Measurements from ENCODE around the gene DHRS11. TPM values are rescaled to one million over a fixed set of nuclear protein-coding genes. Genes with fewer than 3 reads are reported as not detected.

Gene DHRS11
- total and polyA plus RNA-seq, 10 of the 15 experiments (the other 5 are each of a cell fraction or from before 2014, with no cell fraction given): 3.4 to 23.0 (median 14.5) TPM

DNA sequence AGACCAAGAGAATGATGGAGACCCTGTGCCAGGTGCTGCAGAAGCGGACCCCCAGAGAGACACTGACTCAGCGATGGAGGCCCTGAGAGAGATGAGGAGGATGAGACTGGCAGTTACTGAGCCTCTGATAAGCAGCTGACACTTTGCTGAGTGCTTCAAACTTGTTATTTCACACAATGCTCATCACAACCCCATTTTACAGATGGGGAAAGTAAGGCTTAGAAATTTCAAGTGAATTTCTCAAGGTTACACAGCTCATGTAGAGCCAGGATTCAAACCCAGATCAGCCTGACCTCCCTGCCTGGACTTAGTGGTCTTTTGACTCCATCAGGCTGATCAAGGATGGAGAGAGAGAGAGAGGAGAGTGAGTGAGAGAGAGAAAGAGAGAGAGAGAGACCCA lies 36.9 kb downstream of the DHRS11 start:
- Histone ChIP-seq H3K79me2 (ENCODE audit: control insufficient read depth, insufficient read depth, low read length) (no peaks in the 10 kb centered on the region), H3K4me1 (ENCODE audit: control insufficient read depth, insufficient read depth, low read length) (no peaks in the 10 kb centered on the region), H3K4me2 (ENCODE audit: control insufficient read depth, insufficient read depth) (no peak overlapping the region), H3K9ac (ENCODE audit: control insufficient read depth, insufficient read depth, low read length) (no peak overlapping the region), H3K27me3 (replicated peaks in 1 of 2; ENCODE audit: control insufficient read depth in 2 of 2, insufficient read depth in 2 of 2, low read length in 1 of 2) (peaks cover 0 to 2% of the 10 kb centered on the region in 2 experiments; a peak in 2 of 4 replicates), H4K20me1 (ENCODE audit: control insufficient read depth, insufficient read depth) (no peaks in the 10 kb centered on the region), H3K4me3 (no peak overlapping the region), H3K36me3 (ENCODE audit: control insufficient read depth in 2 of 2, insufficient read depth in 2 of 2, low read length in 1 of 2) (no peaks in the 10 kb centered on the region), H3K27ac (ENCODE audit: control insufficient read depth, insufficient read depth) (no peak overlapping the region), H2AFZ (ENCODE audit: control insufficient read depth, low read depth, low read length) (no peak overlapping the region), H3K9me3 (replicated peaks; ENCODE audit: control insufficient read depth, insufficient read depth, low read length) (no peaks in the 10 kb centered on the region)
- ATAC-seq (no peak), DNase-seq (ENCODE audit: low read depth, low spot score) (no peak), FAIRE-seq (no peak)
- in situ Hi-C loops (cut with MboI) (loop anchor here (5.0 to 25.0 kb wide), 3 partner anchors 49 to 1184 kb away; no protein-coding TSS in a partner anchor), intact Hi-C loops (cut with micrococcal nuclease; ENCODE audit: unreplicated experiment) (loop anchor here (5.0 to 10.0 kb wide), 4 partner anchors 76 to 744 kb away; no protein-coding TSS in a partner anchor)
- 68% methylated on average over 2 of the region's 2 CpGs for WGBS (ENCODE audit: insufficient coverage, insufficient replicate concordance, low lambda C conversion rate, missing lambda C conversion rate)
- POLR2A ChIA-PET: no interaction called here
- BruUV-seq (replicated peaks): no TSS peak
- SMC1A ChIA-PET (ENCODE audit: uncharacterized antibody, unreplicated experiment): interaction anchor here (0.6 to 4.5 kb wide), 7 partner anchors 10 to 769 kb away, joined by 3 to 25 read pairs (median 3); partner anchors contain the start of gene MRM1
- CTCF ChIA-PET: interaction anchor here (0.6 to 9.3 kb wide), 15 partner anchors 10 to 770 kb away, joined by 3 to 91 read pairs (median 4); partner anchors contain the start of gene MRM1
- RAD21 ChIA-PET (ENCODE audit: unreplicated experiment): interaction anchor here (0.7 to 3.1 kb wide), 7 partner anchors 8 to 745 kb away, joined by 3 to 17 read pairs (median 4); no protein-coding TSS in a partner anchor
- TF ChIP-seq NR2C2 (IDR thresholded peaks at IDR 0.05; ENCODE audit: borderline replicate concordance, control insufficient read depth, insufficient read length, low read depth) (no peak), BRCA1 (IDR thresholded peaks at IDR 0.05; ENCODE audit: low read depth, low read length) (no peak), STAT1 (conservative IDR thresholded peaks at IDR 0.05) (no peak), TAF1 (IDR thresholded peaks at IDR 0.05; ENCODE audit: borderline replicate concordance, low read depth, low read length) (no peak), MTA2 (IDR thresholded peaks at IDR 0.05; ENCODE audit: low read depth) (no peak), MYC (IDR thresholded peaks at IDR 0.05; ENCODE audit: insufficient read depth, insufficient read length, insufficient replicate concordance, low read length, severe bottlenecking) (no peak), SUPT20H (IDR thresholded peaks at IDR 0.05; ENCODE audit: borderline replicate concordance, control insufficient read depth, low read depth, low read length) (no peak), EED (IDR thresholded peaks at IDR 0.05; ENCODE audit: low read depth) (no peak), NFIC (IDR thresholded peaks at IDR 0.05; ENCODE audit: low read depth, low read length) (no peak), TARDBP (IDR thresholded peaks at IDR 0.05; ENCODE audit: borderline replicate concordance) (no peak)
- TF ChIP-seq, protein P1, sequence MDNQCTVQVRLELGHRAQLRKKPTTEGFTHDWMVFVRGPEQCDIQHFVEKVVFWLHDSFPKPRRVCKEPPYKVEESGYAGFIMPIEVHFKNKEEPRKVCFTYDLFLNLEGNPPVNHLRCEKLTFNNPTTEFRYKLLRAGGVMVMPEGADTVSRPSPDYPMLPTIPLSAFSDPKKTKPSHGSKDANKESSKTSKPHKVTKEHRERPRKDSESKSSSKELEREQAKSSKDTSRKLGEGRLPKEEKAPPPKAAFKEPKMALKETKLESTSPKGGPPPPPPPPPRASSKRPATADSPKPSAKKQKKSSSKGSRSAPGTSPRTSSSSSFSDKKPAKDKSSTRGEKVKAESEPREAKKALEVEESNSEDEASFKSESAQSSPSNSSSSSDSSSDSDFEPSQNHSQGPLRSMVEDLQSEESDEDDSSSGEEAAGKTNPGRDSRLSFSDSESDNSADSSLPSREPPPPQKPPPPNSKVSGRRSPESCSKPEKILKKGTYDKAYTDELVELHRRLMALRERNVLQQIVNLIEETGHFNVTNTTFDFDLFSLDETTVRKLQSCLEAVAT (IDR thresholded peaks at IDR 0.05): no peak
- TF ChIP-seq, protein P2, sequence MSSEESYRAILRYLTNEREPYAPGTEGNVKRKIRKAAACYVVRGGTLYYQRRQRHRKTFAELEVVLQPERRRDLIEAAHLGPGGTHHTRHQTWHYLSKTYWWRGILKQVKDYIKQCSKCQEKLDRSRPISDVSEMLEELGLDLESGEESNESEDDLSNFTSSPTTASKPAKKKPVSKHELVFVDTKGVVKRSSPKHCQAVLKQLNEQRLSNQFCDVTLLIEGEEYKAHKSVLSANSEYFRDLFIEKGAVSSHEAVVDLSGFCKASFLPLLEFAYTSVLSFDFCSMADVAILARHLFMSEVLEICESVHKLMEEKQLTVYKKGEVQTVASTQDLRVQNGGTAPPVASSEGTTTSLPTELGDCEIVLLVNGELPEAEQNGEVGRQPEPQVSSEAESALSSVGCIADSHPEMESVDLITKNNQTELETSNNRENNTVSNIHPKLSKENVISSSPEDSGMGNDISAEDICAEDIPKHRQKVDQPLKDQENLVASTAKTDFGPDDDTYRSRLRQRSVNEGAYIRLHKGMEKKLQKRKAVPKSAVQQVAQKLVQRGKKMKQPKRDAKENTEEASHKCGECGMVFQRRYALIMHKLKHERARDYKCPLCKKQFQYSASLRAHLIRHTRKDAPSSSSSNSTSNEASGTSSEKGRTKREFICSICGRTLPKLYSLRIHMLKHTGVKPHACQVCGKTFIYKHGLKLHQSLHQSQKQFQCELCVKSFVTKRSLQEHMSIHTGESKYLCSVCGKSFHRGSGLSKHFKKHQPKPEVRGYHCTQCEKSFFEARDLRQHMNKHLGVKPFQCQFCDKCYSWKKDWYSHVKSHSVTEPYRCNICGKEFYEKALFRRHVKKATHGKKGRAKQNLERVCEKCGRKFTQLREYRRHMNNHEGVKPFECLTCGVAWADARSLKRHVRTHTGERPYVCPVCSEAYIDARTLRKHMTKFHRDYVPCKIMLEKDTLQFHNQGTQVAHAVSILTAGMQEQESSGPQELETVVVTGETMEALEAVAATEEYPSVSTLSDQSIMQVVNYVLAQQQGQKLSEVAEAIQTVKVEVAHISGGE (CRISPR knock-in tag; IDR thresholded peaks at IDR 0.05): no peak
- TF ChIP-seq, protein P3, sequence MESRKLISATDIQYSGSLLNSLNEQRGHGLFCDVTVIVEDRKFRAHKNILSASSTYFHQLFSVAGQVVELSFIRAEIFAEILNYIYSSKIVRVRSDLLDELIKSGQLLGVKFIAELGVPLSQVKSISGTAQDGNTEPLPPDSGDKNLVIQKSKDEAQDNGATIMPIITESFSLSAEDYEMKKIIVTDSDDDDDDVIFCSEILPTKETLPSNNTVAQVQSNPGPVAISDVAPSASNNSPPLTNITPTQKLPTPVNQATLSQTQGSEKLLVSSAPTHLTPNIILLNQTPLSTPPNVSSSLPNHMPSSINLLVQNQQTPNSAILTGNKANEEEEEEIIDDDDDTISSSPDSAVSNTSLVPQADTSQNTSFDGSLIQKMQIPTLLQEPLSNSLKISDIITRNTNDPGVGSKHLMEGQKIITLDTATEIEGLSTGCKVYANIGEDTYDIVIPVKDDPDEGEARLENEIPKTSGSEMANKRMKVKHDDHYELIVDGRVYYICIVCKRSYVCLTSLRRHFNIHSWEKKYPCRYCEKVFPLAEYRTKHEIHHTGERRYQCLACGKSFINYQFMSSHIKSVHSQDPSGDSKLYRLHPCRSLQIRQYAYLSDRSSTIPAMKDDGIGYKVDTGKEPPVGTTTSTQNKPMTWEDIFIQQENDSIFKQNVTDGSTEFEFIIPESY (IDR thresholded peaks at IDR 0.05): no peak
- TF ChIP-seq, protein P4, sequence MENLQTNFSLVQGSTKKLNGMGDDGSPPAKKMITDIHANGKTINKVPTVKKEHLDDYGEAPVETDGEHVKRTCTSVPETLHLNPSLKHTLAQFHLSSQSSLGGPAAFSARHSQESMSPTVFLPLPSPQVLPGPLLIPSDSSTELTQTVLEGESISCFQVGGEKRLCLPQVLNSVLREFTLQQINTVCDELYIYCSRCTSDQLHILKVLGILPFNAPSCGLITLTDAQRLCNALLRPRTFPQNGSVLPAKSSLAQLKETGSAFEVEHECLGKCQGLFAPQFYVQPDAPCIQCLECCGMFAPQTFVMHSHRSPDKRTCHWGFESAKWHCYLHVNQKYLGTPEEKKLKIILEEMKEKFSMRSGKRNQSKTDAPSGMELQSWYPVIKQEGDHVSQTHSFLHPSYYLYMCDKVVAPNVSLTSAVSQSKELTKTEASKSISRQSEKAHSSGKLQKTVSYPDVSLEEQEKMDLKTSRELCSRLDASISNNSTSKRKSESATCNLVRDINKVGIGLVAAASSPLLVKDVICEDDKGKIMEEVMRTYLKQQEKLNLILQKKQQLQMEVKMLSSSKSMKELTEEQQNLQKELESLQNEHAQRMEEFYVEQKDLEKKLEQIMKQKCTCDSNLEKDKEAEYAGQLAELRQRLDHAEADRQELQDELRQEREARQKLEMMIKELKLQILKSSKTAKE (IDR thresholded peaks at IDR 0.05; ENCODE audit: low read depth, poor library complexity, severe bottlenecking): no peak
